Thoracic aorta (tissue), 2 donors: ENCODE results near the gene MAML3. TPM values are rescaled to one million over a fixed set of nuclear protein-coding genes. Genes with fewer than 3 reads are reported as not detected.

ENCODE experiments used
- ATAC-seq: fragments of 150-250 bp; one replicate; pipeline ENCODE4 v1.8.0; 2017; ENCODE audit warnings: low read depth; ENCODE audit not compliant: insufficient number of reproducible peaks, low FRiP score
- DNase-seq: peaks from one replicate; pipeline ENCODE4 v3.0.0-alpha.2; 2020; ENCODE audit warnings: low spot score
- H3K27ac ChIP-seq, 2 donors: fragments of 200-600 bp; sonication (generic); 1 replicate in 1 of 2; 2 replicates in 1 of 2; pipeline ENCODE4 v1.5.1; 2016; ENCODE audit warnings: mild to moderate bottlenecking in 2 of 2, moderate library complexity in 2 of 2
- H3K27me3 ChIP-seq: fragments of 200-600 bp; sonication (generic); replicated peaks from 2 replicates; pipeline ENCODE4 v1.6.0; 2016; ENCODE audit warnings: mild to moderate bottlenecking; ENCODE audit not compliant: insufficient read depth
- H3K36me3 ChIP-seq: fragments of 200-600 bp; sonication (generic); one replicate; pipeline ENCODE4 v1.5.1; 2016
- H3K4me1 ChIP-seq, 2 donors: fragments of 200-600 bp; sonication (generic); 1 replicate in 1 of 2; 2 replicates in 1 of 2; pipeline versions ENCODE4 v1.5.1 to v1.6.0; 2016; ENCODE audit warnings: low read depth in 2 of 2, mild to moderate bottlenecking in 1 of 2; ENCODE audit not compliant: control insufficient read depth in 1 of 2
- H3K4me3 ChIP-seq: fragments of 200-600 bp; sonication (generic); 2 replicates; pipeline ENCODE4 v1.5.1; 2016; ENCODE audit warnings: mild to moderate bottlenecking
- H3K9me3 ChIP-seq: fragments of 200-600 bp; sonication (generic); 2 replicates; pipeline ENCODE4 v1.5.1; 2016
- total RNA-seq, 2 donors: library from RNA; depleted of rRNA; stranded (reverse); fragments of >200 nt; gene quantifications; one replicate each; pipeline versions ENCODE4 v1.1.0 to v1.2.3, GENCODE V29; 2016
- TF ChIP-seq, protein P1 (sequence below): fragments of 200-600 bp; sonication (generic); IDR thresholded peaks from one replicate; pipeline ENCODE4 v1.5.1; 2019; ENCODE audit warnings: antibody characterized with exemption

MAML3 gene
- total RNA-seq, 2 donors from 2014 or later: 7.3 to 14.1 TPM

DNA sequence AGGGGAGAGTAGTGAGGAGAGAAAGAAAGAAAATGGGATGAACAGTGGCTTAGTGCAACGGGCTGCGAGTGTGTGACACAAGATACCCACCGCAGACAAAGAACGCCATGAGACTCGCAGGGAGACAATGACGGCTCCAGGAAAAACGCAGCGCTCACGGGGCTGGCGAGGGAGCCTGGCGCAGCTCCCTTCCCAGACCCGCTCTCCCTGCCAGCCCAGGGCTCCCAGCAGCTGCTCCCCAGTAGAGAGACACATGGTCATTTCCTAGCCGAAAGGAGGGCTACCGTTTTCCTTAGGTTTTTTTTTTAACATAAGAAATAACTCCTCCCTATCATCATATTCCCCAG lies 149.5 kb downstream of the MAML3 start:
- Histone ChIP-seq H3K36me3 (no peaks in the 10 kb centered on the region), H3K27me3 (no peaks in the 10 kb centered on the region), H3K4me1 (peaks cover 0 to 14% of the 10 kb centered on the region in 2 donors), H3K9me3 (no peaks in the 10 kb centered on the region), H3K4me3 (peak overlapping the region; percentile 70), H3K27ac (no peak overlapping the region)
- ATAC-seq (no peak), DNase-seq (no peak)
- TF ChIP-seq, protein P1, sequence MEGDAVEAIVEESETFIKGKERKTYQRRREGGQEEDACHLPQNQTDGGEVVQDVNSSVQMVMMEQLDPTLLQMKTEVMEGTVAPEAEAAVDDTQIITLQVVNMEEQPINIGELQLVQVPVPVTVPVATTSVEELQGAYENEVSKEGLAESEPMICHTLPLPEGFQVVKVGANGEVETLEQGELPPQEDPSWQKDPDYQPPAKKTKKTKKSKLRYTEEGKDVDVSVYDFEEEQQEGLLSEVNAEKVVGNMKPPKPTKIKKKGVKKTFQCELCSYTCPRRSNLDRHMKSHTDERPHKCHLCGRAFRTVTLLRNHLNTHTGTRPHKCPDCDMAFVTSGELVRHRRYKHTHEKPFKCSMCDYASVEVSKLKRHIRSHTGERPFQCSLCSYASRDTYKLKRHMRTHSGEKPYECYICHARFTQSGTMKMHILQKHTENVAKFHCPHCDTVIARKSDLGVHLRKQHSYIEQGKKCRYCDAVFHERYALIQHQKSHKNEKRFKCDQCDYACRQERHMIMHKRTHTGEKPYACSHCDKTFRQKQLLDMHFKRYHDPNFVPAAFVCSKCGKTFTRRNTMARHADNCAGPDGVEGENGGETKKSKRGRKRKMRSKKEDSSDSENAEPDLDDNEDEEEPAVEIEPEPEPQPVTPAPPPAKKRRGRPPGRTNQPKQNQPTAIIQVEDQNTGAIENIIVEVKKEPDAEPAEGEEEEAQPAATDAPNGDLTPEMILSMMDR: no peak

DNA sequence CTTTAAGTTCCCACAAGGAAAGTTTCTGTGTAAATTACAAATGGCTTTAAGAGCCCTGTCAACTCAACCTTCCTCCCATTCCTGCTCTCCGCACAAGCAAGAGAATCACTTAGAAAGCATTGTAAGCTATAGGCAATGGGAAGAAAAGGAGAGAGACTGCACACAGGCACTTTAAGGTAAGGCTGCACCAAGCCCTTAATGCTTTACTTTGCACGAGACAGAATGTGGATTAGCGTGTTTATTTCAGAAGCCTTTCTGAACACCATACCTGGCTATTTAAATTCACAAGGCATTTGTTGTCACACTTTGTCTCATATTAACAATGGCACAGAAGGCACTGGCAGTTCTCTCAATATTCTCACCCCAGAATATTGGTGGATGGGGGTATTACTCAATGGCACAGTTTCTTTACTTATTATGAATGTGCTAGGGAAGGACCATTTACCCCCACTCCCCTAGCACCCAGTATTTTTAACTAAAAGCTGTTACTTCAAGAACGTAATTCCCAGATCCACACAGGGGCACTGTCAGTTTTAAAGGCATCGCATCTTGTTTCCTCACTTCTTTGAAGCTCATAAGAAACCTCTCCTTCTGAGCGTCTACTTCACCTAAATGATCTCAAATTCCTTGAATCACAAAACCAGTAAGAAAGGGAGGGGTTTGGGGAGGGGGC lies 150.0 kb downstream of the MAML3 start:
- ATAC-seq: no peak
- H3K27ac ChIP-seq: no peak overlapping the region

DNA sequence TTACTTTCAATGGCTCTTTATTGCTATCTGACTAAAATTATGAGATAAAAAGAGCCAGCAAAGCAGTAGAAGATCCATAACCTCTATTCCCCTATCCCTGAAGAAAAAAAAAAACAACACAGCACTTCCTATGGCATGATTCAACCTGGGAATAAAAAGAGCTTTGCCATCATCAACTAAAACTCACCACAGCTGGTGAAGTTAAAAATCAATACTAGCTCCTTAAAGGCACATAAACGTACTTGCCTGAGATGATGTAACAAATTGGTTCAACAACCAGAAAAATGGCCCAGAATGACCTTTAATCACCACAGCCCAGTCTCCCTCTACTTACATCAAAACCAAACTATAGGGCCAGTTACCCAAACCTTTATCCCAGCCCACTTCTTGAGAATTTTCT lies 153.8 kb downstream of the MAML3 start:
- H3K4me3 ChIP-seq: no peak overlapping the region
- no peaks in the 10 kb centered on the region for H3K27me3 ChIP-seq
- no peak for ATAC-seq
- no peaks in the 10 kb centered on the region for H3K9me3 ChIP-seq
- peaks cover 0 to 12% of the 10 kb centered on the region in 2 donors for H3K4me1 ChIP-seq
- TF ChIP-seq, protein P1: no peak
- no peaks in the 10 kb centered on the region for H3K36me3 ChIP-seq
- no peak for DNase-seq
- H3K27ac ChIP-seq: no peak overlapping the region

More for the DNA sequence above, 150.0 kb downstream of the MAML3 start:
- Histone ChIP-seq H3K4me1 (peaks cover 0 to 14% of the 10 kb centered on the region in 2 donors), H3K4me3 (peak overlapping the region; percentile 70), H3K9me3 (no peaks in the 10 kb centered on the region), H3K27me3 (no peaks in the 10 kb centered on the region), H3K36me3 (no peaks in the 10 kb centered on the region)
- TF ChIP-seq, protein P1: no peak
- no peak for DNase-seq

DNA sequence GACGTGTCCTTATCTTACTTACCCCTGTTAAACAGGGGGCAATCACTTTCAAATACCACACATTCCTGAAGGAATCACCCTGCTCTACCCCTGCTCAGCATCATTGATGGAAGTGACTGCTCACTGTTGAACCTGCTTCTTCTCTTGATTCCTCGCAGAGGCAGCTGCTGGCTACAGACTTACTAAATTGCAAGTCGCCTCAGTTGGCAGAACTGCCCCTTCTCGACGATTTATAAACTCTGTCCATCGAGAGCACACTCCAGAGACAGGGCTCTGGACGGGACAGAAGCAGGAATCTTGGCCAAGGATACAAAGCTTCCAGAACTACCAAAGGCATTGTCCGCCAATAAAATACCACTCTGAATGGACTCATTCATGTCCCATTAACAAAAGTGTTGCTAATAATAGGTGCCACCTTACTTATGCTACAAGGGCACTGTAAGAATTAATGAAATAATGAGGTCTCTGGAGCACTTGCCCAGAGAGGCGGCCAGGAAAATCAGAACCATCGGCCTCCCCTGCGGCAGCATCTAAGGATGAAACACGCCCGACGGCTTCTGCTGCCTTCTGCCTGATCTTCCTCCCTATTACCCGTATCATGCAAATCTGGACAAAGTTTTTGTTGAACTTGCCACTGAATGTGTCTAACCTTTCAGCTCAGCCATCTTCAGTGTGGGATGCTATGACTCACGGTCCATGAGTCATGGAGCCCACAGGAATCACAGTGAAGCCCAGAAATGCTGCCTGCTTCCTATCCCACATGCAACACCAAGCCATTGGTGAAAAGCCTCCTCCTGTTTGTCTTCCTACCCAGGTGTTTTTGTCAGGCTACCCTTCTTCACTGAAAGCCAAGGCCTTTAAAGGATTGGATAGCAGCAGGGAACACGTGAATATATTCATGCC lies 164.9 kb downstream of the MAML3 start:
- no peaks in the 10 kb centered on the region for H3K9me3 ChIP-seq
- ATAC-seq: peak; percentile 88
- no peaks in the 10 kb centered on the region for H3K36me3 ChIP-seq
- no peaks in the 10 kb centered on the region for H3K27me3 ChIP-seq
- TF ChIP-seq, protein P1: no peak
- no peak overlapping the region for H3K4me3 ChIP-seq
- peaks cover 6 to 37% of the 10 kb centered on the region in 2 donors for H3K4me1 ChIP-seq
- no peak overlapping the region for H3K27ac ChIP-seq
- DNase-seq: peak; percentile 74

DNA sequence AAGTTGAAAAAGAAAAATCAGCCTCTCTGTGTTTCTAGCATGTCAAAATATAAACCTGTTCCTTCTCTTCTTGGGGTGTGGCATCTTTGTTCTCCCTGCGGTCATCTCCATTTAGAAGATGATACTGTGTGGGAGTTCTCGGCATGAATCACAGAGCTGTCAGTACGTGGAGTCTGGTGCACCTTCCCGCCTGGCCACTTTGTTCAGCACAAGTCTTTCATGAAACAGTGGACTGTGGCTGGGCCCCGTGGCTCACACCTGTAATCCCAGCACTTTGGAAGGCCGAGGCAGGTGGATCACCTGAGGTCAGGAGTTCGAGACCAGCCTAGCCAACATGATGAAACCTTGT lies 166.5 kb downstream of the MAML3 start:
- Histone ChIP-seq H3K27ac (no peak overlapping the region), H3K4me3 (no peak overlapping the region), H3K4me1 (peaks cover 11 to 49% of the 10 kb centered on the region in 2 donors), H3K36me3 (no peaks in the 10 kb centered on the region), H3K9me3 (no peaks in the 10 kb centered on the region), H3K27me3 (no peaks in the 10 kb centered on the region)
- ATAC-seq (no peak), DNase-seq (no peak)
- TF ChIP-seq, protein P1: no peak
